HG03066 (cell line): ENCODE results near the gene RHBDL1.
A peak's percentile ranks its signal among the peaks of the same experiment; 100 is the strongest.

Experiments used
- ATAC-seq: cut with Tn5 transposase; IDR thresholded peaks from one replicate; pipeline ENCODE4 v1.9.1; 2021; ENCODE audit warnings: low read depth; ENCODE audit not compliant: unreplicated experiment

The RHBDL1 gene

GRCh38 chr16:672371-672770 lies 3.1 kb upstream of the RHBDL1 start:
- ATAC-seq = no peak

DNA sequence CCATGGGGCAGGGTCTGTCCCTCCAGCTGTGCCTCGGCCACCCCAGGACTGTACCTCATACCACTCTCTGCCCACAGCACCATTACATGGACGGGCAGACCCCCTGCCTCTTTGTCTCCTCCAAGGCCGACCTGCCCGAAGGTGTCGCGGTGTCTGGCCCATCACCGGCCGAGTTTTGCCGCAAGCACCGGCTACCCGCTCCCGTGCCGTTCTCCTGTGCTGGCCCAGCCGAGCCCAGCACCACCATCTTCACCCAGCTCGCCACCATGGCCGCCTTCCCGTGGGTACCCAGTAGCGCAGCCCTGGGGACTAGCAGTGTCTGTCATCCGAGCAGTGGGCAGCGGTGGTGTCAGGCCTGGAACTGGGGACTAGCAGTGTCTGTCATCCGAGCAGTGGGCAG lies 2.6 kb upstream of the RHBDL1 start:
- no peak for ATAC-seq

DNA sequence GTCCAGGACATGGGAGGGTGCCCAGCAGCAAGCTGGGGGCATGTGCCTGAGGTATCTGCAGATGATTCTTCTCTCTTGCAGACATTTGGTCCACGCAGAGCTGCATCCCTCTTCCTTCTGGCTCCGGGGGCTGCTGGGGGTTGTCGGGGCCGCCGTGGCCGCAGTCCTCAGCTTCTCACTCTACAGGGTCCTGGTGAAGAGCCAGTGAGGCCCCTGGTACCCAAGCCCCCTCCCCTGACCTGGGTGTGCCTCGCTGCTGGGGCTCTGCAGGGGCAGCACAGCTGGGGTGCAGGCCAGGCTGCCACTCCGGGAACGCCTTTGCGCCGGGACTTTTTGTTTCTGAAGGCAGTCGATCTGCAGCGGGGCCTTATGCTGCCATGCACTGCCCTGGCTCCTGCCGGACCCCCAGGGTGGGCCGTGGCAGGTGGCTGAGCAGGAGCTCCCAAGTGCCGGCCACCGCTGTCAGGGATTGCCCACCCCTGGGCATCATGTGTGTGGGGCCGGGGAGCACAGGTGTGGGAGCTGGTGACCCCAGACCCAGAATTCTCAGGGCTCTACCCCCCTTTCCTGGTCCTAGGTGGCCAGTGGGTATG lies 2.0 kb upstream of the RHBDL1 start:
- ATAC-seq = no peak

- no peak for ATAC-seq
Measured at GRCh38 chr16:674214-674881, 1.1 kb upstream of the RHBDL1 start.

DNA sequence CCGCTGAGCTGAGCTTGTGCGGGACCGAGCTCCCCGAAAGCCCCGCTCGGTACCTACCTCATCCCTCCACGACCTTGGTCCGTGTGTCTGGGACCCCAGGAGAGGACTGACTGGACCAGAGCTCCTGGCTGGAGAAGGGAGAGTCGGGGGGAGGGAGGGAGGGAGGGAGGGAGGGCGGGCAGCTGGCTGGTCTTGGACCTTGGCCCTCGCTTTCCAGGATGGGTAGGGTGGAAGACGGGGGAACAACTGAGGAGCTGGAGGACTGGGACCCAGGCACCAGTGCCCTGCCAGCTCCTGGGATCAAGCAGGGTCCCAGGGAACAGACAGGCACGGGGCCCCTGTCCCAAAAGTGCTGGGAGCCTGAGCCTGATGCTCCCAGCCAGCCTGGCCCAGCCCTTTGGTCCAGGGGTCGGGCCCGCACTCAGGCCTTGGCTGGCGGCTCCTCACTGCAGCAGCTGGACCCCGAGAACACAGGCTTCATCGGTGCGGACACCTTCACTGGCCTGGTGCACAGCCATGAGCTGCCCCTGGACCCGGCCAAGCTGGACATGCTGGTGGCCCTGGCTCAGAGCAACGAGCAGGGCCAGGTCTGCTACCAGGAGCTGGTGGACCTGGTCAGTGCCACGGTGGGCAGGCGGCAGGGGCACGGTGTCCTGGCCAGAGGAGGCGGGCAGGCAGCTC lies 553 bp downstream of the RHBDL1 start:
- ATAC-seq = no peak

GRCh38 chr16:676565-676902 lies 1.1 kb downstream of the RHBDL1 start:
- no peak for ATAC-seq

DNA sequence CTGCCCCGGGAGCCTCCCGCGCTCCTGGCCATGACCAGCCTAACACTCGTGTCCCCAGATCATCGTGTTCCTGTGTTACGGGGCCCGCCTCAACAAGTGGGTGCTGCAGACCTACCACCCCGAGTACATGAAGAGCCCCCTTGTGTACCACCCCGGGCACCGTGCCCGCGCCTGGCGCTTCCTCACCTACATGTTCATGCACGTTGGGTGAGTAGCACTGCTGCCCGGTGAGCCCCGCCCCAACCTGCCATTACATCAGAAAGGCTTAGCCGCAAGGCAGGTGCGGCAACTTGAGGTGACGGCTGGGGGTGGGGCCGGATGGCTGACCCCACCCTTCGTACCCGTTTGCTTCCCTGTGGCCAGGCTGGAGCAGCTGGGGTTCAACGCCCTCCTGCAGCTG lies 1.4 kb downstream of the RHBDL1 start:
- no peak for ATAC-seq

GRCh38 chr16:677316-678190 lies 2.1 kb downstream of the RHBDL1 start:
- no peak for ATAC-seq

DNA sequence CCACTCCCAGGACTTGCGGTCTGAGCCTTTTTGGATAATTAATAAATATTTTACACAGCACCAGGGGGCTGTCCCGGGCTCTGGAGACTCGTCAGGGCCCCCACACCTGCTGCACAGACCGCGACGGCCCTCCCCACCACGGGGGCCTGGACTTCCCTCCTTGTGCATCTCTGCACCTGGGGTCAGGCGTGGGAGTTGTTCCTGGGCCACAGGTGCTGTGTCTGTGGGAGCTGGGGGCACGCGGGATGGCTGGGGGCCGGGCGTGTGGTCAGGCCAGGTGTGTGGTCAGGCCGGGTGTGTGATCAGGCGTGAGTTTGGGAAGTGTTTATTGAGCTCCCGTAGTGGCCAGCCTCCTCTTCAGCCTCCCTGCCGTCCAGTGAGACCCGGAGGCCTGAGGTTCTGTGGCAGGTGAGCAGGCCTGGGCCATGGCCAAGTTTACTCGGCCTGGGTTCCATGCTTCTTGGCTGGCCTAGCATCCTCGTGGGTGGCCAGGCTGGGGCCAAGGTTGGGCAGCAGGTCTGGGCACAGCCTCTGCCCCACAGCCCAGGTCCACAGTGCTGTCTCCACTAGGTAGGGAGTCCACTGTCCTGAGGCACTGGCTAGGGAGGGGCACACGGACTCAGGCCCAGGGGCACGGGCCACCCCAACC lies 2.9 kb downstream of the RHBDL1 start:
- no peak for ATAC-seq

DNA sequence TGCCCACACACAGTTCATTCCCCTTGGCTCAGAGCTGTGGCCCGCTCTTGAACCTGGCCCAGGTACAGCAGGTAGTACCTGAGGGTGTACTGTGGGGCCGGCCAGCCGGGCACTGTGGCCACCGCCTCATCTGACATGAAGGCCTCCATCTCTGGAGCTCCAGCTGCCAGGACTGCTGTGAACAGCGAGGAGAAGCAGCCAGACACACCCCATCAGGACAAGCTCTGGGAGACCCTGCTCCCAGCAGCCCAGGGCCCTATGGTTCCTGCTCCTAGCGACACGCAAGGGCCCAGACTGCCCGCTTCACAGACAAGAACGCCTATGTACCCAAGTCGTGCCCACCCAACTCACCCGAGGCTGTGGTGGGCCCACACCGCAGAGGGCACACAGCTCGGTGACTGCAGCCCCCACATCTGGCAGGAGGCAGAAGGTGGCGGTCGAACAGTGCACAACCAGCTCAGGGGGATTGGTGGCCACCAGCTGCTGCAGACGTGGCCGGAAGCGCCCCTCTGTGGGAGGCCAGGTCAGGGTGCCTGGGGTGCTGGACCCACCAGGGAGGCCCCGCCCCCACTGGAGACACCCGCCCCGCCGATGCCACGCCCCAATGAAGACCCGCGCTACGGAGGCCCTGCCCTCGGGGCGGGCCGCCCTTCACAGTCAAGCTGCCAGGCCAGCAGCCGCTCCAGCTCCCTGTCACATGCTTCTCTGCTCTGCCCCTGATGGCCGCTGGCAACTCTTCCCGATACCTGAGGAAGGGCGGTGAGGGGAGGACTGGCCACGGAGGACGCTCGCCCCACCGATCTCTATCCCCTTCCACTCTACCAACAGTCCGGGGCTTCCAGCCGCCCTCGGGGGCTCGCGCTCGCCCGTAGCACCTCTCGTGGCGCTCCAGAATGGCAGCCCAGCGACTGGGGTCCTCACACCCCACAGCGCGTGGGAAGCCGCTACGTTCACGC lies 3.7 kb downstream of the RHBDL1 start:
- no peak for ATAC-seq

- ATAC-seq = peak; percentile 39
Measured at GRCh38 chr16:679814-680624, 4.5 kb downstream of the RHBDL1 start, which contains the start of gene STUB1. Gene STUB1, plus strand, starts transcription at chr16:680410. Its CDS starts 116 bp downstream, at chr16:680526.

GRCh38 chr16:680625-680945 lies 5.1 kb downstream of the RHBDL1 start:
- no peak for ATAC-seq

DNA sequence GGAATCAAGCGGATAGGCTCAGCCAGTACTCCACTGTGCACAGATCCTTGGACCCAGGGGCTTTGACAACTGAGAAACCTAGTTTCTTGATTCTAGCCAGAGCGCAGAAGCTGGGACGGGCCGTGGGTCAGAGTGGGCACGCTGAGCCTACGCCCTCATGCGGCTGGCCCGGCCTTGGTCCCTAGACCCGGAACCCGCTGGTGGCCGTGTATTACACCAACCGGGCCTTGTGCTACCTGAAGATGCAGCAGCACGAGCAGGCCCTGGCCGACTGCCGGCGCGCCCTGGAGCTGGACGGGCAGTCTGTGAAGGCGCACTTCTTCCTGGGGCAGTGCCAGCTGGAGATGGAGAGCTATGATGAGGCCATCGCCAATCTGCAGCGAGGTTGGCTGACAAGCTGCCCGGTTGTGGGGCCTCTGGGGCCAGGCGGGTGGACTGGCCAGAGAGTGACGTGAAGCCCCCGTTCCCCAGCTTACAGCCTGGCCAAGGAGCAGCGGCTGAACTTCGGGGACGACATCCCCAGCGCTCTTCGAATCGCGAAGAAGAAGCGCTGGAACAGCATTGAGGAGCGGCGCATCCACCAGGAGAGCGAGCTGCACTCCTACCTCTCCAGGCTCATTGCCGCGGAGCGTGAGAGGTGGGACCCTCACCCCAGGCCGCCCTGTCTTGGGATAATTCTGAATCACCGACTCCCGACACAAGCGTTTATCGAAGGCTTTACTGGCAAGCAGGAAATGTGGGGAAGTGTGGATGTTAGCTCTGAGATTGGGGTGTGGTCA lies 5.7 kb downstream of the RHBDL1 start:
- no peak for ATAC-seq

DNA sequence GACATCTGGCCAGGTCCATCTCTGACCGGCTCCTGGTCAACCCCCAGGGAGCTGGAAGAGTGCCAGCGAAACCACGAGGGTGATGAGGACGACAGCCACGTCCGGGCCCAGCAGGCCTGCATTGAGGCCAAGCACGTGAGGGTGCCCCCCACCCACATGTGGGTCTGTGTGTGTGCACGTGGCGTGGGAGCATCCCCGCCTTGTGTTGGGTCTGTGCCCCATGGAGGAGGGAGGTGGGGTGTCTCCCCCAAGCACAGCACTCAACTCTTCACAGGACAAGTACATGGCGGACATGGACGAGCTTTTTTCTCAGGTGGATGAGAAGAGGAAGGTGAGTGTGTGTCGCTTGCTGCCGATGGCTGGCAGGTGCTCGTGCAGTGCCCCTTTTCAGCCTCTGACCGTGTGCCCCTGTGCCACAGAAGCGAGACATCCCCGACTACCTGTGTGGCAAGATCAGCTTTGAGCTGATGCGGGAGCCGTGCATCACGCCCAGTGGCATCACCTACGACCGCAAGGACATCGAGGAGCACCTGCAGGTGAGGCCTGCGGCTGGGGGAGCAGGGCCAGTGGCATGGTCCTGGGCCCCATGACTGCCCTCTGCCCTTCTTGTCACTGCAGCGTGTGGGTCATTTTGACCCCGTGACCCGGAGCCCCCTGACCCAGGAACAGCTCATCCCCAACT lies 6.4 kb downstream of the RHBDL1 start:
- no peak for ATAC-seq

DNA sequence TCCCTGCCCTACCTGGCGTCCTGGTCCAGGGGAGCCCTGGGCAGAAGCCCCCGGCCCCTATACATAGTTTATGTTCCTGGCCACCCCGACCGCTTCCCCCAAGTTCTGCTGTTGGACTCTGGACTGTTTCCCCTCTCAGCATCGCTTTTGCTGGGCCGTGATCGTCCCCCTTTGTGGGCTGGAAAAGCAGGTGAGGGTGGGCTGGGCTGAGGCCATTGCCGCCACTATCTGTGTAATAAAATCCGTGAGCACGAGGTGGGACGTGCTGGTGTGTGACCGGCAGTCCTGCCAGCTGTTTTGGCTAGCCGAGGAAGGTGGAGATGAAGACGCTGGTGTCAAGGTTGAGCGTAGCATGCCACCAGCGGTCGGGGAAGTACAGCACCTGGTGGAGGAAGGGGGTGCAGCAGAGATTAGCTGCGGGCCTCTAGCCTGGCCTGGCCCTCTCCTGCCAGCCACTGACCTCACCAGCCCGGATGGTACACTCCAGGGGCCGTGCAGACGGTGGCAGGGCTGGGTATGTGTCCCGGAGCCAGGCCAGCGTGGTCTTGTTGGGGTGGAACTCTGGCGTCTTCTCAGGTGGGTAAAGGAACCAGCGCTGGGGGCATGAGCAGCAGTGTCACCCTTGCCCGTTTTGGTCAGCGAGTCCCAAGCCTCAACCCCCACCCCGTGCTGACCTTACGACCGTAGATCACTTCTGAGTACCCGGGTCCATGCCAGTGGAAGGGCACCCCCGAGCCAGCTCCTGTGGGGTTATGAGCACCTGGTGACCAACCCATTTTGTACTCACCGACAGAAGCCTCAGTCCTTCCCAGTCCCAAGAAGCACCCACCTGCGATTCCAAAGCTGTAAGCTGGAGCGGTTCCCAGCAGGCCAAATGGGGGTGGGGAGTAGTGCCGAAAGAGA lies 7.3 kb downstream of the RHBDL1 start:
- no peak for ATAC-seq

GRCh38 chr16:683396-684070 lies 8.1 kb downstream of the RHBDL1 start:
- no peak for ATAC-seq
